Activated CD4-positive, alpha-beta T cell treated with anti-CD3 and anti-CD28 coated beads for 4 hours (primary cell): ENCODE data around the gene ASTL.

ENCODE experiments used
- DNase-seq, 2 donors: peaks; one replicate each; pipeline ENCODE4 v3.0.0-alpha.2; 2020

ASTL gene

DNA sequence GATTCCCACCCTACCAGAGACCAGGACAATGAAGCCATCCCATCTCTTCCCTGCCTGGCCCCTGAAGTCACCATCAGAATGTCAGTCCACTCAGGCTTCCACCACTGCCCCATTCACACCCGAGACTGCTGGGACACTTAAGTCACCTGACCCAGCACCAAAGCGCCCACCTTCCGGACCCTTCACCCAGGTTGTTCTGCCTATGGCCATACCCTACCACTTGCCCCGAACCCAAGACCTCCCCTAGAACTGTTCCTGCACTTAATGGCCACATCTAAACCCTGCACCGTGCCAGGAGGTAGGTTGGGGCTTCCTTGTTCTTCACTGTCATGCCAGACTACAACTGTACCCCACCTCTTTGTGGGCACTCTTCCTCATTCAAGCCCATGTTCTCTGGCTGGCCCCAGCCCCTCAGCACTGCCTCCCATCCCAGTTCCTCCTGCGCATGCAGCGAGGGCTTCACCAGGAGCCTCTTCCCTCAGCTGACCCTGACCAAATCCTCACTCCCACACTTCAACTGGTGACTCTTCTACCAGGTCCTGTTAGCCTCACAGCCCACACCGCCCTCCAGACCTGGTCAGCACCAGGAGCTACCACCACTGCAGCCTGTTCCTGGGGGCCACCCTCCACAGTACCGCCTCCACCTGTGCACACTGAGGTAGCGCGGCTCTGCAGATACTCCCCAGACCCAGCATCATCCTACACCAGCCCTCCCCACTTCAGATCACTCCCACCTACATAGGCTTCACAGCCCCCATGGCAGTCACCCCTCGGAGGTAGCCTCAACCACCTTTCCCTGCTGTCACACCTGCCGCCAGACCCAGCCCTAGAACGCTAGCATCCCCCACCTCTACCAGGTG, 13.7 kb downstream of the ASTL start:
- no peak for DNase-seq

DNA sequence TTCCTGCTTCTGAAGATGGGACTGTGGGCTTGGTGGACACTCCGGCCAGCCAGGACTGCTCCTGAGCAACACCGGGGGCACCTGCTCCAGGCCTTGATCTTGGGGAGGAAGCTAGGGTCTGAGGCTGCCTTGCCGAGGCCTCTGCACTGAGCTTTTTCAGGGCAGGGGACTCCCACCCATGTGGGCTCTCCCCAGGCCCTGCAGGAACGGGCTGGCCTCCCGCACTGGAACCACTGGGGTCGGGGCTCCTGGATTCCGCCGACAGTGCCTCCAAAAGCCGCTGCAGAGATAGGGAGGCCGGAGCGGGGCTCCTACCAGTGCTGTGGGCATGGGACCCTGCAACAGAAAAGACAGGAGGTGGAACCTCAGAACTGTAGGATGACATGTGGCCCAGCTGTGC, 14.4 kb downstream of the ASTL start:
- no peak for DNase-seq

DNA sequence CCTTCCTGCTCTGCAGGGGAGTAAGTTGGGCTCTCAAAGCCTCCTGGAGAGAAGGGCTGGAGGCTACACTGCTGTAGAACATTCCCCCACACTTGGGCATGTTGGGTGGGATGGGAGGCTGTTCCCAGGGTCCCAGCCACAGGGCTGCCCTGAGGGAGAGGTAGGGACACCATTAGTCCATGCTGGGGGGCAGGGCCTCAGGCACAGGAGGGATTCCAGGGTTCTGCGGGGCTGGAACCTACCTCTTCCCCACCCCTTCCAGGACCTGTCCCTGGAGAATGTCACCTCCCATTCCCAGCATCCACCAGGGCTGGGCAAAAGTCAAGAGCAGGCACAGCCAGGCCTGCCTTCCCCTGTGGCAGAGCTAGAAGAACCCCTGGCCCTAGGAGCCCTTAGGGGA, 15.0 kb downstream of the ASTL start:
- no peak for DNase-seq

DNA sequence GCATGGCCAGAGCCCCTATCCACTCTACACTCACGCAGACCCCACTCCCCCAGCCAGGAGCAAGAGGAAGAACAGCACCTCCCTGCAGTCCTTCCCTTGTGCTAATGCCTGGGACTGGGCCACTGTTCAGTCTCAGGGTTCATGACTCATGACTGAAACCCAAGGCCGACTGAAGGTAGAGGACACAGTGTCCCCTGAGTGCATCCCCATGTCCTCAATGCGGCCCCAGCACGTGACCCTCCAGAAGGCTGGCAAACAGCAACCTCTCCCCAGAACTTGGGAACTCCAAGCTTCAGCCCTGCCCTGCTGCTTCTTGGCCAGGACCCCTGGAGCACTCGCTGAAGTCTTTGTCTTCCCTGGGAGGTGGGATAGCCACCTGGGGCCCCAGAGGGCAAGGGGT, 15.9 kb downstream of the ASTL start:
- no peak for DNase-seq

DNA sequence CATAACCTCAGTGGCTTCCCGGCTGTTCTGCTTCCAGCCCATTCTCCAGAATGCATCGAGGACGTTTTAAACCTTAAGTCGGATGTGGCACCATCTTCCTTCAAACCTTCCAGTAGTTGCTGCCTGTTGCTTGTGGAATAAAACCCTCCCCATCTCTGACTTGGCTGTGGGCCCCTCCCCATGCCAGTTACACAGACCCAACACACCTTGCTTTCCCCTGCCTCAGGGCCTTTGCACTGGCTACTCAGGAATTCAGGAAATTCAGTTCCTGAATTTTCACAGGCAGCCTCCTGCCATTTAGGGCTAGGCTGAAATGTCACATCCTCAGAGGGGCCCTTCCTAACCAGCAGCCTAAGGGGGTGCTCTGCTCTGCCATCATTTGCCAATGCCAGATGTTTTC, 16.9 kb downstream of the ASTL start:
- DNase-seq: no peak

DNA sequence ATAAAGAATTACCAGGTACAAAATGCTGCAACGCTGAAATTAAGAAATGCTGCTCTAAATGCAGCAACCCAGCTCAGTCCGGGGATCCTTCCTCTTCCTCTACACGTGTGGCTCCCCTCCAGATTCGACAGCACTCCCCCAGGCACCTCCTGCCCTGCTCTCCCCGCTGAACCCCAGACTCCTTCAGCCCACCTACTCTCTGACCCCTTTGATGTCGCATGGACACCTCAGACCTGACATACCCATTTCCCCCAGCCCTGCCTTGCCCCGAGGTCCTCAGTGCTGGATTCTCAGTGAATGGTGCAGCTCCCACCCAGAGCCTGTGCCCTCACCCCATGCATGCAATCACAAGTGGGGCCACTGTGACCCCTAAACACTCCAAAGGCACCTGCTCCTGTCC, 17.3 kb downstream of the ASTL start:
- no peak for DNase-seq

DNA sequence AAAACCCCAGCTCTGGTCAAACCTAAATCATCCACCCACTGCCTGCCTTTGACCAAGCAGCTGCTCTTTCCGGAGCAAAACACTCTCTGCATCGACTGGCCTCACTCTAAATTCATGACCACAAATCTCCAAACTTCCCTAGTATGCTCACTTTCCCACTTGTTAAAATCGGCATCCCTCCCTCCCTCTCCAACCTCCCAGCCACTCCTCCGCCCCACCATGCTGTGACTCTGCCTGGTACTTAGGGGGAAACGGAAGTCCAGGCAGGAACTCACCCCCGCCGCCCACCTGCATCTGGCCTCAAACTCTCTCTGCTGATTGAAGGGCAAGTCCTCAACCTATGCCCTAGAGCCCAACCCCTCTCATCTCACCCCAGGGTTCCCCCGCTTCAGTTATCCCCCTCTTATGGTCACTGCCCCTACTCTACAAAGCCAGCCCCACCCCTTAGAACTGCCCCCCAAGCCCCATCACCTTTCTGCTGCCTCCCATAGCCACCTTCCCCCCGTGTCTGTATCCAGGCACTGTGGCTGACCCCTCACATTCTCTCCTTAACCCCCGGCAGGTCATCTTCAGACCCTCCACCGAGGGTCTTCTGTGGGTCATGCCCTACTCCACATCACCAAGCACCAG, 18.1 kb downstream of the ASTL start:
- no peak for DNase-seq

DNA sequence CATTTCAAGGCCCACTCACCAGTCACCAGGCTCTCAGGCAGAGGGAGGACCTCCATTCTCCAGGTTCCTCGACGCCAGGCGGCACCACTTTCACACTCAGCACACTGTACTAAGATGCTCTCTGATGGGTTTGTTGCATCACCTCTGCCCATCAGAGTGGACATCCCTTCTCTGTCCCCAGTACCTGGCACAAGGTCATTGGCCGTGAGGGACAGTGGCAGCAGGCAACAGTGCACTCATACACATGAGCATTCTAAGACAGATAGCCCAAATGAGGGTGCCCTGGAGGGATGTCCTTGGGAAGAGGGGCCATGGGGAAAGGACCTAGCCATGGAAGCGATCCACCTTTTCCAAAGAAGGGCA, 18.9 kb downstream of the ASTL start:
- no peak for DNase-seq

DNA sequence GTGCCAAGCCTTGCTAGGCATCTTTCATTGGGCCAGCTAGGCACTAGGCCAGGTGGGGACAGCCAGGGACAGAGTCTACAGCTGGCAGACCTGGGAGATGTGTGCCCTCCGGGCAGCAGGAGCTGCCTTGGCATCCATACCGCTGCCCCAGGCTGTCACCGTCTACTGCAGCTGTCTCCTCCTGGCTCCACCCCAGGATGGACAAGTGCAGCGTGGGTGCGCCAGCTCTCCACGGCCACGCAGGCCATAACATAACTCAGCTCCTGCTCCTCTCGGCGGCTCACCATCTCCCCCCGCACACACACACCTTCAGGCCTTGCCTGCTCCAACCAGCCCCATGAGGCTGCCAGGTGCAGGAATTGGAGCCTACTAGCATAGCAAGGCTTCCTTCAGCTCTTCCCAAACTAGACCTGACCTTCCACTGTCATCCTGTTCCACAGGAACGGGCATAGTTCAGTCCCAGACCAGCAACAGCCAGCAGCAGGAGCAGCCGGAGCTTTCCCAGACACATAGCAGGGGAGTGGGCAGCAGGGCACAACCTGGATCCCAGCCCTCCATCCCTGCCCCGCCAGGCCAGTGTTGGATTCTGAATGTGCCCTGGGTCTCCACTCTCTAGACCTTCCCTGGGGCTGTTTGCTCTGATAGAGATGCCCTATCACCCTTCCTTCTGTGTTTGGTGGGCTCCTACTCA, 19.5 kb downstream of the ASTL start:
- no peak for DNase-seq

DNA sequence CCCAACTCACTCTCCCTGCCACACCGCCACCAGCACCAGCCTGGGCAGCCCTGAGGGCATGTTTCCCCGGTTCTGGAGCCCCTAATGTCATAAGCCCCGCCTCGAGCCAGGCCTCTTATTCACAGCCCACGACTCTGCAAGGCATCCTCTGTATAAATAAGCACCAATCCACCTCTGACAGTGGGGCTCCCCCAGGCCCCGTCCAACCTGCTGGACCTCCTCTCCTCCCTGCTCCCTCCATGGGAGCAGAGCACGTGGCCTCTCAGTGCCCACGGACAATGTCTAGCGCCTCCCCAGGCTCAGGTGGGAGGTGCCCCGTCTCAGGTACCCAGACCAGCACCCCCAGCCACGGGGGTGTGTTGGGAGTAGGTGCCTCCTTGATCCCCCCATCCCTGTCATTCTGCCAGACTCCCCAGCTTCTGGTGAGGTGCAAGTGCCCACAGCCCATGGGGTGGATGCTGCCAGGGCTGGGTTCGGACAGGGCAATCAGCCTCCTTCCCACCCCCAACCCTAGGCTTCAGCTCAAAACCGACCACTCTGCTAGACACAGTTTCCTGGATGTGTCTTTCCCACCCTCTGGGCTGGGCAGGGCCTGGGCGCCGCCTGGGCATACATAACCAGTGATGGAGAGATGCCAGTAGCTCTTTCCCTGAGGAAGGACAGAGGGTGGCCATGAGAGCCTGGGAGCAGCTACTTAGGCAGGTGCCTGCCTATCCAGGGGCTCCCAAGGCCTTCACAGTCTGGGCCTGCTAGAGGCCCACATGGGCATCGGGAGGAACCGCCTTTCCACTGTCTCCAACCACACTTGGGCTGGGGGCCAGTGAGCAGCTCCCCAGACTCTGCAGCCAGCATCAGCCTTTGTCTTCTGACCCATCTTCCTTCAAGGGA, 20.4 kb downstream of the ASTL start:
- DNase-seq: no peak

DNA sequence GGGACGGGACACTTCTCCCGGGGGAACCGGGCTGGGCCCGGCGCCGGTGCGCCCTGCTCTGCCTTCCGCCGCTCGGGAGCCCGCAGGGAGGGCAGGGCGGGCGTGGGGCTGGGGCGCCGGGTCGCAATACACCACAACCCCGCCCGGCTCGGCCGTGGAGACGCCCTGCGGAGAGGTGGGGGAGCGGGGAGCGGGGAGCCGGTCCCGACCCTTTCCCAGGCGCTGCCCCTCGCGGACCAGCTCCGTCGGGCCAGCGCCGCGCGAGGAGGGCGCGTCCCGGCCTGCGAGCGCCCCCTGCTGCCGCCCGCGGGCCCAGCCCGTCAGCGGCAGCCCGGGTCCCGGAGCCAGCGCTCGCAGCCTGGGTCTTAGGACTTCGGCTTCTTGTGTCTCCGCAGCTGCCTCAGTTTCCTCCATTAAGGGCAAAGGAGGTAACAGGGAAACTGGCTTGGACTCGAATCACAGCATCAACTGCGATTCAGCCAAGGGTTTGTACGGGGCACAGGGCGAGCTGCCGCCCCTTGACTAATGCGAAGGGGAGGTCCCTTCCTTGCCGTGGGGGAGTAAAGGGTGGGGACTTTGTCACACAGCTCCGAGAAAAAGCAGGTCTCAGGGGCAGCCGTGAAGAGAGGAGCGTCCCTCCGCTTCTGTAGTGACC, 21.3 kb downstream of the ASTL start:
- DNase-seq: peak; percentile 61 to 62

DNA sequence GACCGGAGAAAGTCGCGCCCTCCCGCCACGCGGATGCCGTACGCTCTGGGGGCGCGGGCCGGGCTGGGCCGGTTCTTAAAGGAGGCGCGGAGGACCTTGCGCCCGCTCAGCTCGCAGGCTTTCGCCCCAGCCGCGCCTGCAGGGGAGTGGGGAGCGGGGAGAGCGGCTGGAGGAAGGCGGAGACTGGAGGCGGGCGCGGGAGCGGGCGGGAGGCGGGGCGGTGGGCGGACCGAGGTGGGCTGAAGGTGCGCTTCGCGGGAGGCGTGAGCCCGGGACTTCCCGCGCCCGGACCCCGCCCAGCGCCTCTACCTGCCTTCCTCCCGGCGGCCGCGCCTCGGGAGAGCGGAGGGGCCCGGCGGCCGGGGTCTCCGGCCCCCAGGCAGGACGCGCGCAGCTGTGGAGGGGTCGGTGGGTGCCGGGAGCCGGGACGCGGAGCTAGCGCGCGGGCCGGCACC, 21.9 kb downstream of the ASTL start, which contains the start of gene ADRA2B:
Gene ADRA2B (minus strand): TSS at position 148 of the 455 bp plus-strand sequence. CDS start 422 bp downstream, outside the sequence.
- peak; percentile 84 to 85 for DNase-seq

DNA sequence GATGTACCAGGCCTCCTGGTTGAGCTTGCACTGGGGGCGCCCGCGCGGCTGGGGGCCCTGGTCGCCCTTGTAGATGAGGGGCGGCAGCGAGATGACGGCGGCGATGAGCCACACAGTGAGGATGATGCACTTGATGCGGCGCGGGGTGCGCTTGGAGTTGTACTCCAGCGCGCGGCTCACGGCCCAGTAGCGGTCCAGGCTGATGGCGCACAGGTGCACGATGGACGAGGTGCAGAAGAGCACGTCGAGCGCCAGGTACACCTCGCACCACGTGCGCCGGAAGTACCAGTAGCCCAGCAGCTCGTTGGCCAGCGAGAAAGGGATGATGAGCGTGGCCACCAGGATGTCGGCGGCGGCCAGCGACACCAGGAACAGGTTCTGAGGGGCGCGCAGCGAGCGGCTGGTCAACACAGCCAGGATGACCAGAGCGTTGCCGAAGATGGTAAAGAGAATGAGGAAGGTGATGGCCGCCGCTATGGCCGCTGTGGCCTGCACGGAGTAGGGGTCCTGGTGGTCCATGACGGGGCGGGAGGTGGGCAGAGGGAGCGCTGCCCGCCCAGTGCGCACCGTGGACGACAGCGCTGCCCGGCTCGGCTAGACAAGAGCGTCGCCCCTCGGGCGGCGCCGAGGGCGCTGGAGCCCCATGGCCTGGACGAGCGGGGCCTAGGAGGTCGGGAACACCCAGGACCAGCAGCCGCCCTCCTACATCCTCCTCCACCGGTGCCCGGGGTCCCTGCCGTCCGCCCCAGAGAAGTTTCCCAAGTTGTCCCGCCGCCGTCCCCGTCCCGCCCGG, 22.5 kb downstream of the ASTL start:
- no peak for DNase-seq

DNA sequence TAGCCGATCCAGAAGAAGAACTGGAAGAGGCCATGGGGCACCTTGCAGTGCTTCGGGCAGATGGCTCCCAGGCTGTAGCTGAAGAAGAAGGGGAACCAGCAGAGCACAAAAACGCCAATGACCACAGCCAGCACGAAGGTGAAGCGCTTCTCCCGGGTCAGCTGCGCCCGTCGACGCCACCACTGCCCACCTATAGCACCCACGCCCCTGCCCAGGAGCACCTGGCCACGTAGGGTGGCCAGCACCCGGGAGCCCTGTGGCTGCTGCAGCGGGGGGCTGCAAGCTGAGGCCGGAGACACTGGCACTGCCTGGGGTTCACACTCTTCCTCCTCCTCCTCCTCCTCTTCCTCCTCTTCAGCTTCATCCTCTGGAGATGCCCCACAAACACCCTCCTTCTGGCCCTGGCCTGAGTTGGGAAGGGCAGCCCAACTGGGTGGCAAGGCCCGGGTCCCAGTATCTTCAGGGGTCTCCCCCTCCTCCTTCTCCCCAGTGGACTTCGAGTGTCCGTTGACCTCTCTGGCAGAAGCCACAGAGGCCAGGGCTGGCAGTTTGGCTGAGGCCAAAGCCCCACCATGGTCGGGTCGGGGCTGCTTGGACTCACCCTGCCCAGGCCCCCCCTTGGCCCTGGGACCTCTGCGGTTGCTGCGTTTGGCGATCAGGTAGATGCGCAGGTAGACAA, 23.3 kb downstream of the ASTL start:
- no peak for DNase-seq

DNA sequence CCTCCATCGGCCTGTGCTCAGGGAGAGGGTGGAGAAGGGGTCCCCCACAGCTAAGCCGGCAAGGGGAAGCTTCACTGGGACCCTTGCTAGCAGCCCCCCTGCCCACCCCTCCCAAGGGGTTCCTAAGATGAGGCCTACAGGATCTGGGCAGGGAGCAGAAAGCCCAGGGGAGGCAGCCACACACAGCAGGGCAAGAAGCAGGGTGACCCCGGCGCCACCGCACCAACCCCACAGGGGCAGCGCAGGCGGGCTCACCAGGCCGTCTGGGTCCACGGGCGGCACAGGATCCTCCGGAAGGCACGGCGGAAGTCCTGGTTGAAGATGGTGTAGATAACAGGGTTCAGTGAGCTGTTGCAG, 23.8 kb downstream of the ASTL start:
- DNase-seq: no peak

DNA sequence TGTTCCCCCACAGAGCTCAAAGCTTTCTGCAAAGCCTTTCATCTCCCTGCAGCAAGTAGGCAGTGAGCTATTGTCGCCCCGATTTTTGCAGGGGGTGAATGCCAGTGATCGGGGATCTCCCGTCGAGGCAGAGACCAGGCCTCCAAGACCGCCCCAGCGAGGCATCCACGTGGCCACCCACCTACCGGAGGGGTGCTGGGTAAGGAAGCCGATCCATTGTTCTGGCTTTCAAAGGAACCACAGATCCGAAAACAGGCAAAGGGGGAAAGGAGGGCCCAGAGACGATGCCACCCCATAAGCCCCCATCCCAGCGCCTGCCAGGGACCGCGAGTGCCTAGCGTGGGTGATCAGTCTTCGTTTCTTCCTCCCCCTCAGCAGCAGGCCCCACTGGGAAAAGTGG, 24.4 kb downstream of the ASTL start:
- no peak for DNase-seq

DNA sequence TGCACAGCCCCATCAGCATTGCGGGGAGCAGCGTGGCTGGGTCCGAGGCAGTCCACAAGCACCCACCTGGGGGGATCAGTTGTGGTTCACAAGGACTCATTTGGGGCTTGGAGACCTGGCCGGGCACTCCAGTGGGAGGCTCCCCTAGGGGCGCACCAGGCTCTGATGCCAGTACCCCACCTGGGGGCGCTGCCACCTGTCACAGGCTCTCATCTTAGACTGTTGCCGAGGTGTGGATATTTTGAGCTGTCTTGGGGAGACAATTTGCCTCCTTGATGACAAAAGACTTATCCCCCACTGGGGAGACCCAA, 25.0 kb downstream of the ASTL start:
- DNase-seq: no peak

DNA sequence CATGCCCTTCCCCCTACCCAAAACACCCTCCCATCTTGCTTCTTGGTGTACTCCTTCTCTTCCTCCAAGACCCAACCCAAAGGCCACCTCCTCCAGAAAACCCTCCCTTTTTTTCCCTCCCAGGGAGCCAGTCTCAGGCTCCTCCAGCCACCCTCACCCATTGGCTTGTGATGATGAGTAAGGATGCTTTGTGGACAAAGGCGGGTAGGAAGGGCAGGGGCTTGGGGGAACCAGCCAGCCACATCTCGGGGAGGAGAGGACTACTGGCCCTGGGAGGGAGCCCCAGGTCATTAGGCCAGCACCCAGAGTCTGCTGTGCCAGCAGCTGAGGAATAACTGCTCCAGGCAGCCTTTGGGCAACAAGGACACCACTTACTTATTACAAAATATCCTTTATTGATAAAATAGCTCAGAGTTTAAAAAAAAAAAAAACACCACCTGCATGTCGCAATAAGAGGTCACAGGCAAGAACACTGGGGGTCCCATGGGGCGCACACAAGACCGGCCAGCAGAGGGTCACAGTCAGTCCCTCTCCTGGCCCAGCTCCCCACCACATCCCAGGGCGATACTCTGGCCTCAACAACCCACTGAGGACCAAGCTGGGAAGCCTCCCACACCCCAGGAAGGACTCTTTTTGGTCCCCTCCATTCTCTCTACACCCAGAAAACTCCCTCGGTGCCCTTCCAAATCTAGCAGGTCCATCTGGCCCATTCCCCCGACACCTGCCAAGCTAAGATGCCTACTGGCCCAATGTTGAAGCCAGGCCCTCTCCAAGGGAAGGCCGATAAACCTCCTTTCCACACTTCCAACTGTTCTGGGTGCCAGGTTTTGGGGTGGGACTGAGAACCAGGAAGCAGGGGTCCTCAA, 25.6 kb downstream of the ASTL start:
- DNase-seq: no peak

DNA sequence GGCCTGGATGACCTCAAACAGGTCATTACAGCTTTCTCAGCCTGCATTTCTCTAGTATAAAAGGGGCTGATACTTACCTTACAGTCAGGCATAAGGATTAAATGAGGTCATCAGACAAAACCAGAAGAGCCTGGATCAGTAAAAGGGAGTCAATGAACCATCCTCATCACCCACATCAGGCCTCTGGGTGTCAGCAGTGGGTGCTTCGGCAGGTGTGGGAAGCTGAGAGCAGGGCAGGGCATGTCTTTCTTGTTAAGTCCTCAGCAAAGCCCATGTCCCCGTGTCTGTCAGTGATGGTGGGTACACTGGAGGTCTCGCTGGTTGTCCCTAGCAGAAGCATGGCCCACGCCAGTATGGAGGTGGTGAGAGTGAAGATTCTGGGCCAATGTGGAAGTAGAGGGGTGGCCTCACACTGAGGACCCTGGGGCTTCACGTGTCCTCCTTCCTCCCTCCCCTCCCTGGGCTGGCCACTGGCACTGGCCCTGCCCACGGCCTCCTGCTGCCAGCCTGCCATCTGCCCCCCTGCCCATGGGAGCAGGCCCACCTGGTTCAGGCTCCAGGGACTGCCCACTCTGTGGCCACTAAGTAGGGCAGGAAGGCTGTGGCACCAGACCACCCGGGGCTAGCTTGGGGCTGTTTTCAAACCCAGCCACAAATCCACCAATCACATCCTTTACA, 26.3 kb downstream of the ASTL start:
- DNase-seq: no peak

DNA sequence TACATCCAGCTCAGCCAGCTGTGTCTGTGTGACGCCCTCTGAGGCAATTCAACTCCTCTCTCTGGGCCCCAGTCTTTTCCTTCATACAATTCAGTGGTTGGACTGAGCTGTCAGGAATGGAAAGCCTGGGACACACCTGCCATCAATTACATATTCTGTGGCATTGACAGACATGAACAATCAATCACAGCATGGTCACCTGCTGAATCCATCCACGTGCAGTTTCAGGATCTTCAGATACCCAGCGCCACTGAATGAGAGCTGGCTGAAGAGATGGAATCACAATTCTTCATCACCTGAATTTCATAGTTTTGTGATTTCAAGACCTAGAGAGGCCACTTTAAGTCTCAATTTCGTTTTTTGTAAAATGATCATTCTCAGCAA, 27.1 kb downstream of the ASTL start:
- DNase-seq: no peak
